ENCODE results near the gene HEXD.

Gene HEXD

GRCh38 chr17:82416771-82417170 is 1.4 kb upstream of the HEXD start:
- DNase-seq: no peak

- DNase-seq: no peak
These were observed 1.4 kb downstream of the HEXD start for GRCh38 chr17:82419540-82419939.

GRCh38 chr17:82424001-82424862 is 6.1 kb downstream of the HEXD start:
- no peak for DNase-seq

- DNase-seq: no peak
These were observed 6.7 kb downstream of the HEXD start for GRCh38 chr17:82424863-82425159.

GRCh38 chr17:82428546-82428945 is 10.4 kb downstream of the HEXD start:
- DNase-seq: no peak

GRCh38 chr17:82429824-82430223 is 11.7 kb downstream of the HEXD start:
- no peak for DNase-seq

GRCh38 chr17:82432017-82432416 is 13.9 kb downstream of the HEXD start:
- no peak for DNase-seq

GRCh38 chr17:82433560-82434215 is 15.5 kb downstream of the HEXD start:
- DNase-seq: no peak

- no peak for DNase-seq
These were observed 16.0 kb downstream of the HEXD start for GRCh38 chr17:82434216-82434565.

GRCh38 chr17:82435103-82435502 is 17.0 kb downstream of the HEXD start:
- DNase-seq: no peak

GRCh38 chr17:82435601-82436583 is 17.7 kb downstream of the HEXD start:
- no peak for DNase-seq

GRCh38 chr17:82436601-82437324 is 18.6 kb downstream of the HEXD start:
- DNase-seq: no peak

- DNase-seq: no peak
These were observed 19.1 kb downstream of the HEXD start for GRCh38 chr17:82437325-82437668.

- DNase-seq: no peak
These were observed 20.4 kb downstream of the HEXD start for GRCh38 chr17:82438401-82439193.

- DNase-seq: no peak
These were observed 21.2 kb downstream of the HEXD start for GRCh38 chr17:82439194-82439828.

GRCh38 chr17:82439829-82440365 is 21.8 kb downstream of the HEXD start:
- no peak for DNase-seq

GRCh38 chr17:82440469-82440981 is 22.4 kb downstream of the HEXD start:
- no peak for DNase-seq

- no peak for DNase-seq
These were observed 23.0 kb downstream of the HEXD start for GRCh38 chr17:82440991-82441627.

GRCh38 chr17:82441691-82442487 is 23.7 kb downstream of the HEXD start:
- DNase-seq: no peak
